Measurements from ENCODE around the gene GUCY1A1.

Gene GUCY1A1

DNA sequence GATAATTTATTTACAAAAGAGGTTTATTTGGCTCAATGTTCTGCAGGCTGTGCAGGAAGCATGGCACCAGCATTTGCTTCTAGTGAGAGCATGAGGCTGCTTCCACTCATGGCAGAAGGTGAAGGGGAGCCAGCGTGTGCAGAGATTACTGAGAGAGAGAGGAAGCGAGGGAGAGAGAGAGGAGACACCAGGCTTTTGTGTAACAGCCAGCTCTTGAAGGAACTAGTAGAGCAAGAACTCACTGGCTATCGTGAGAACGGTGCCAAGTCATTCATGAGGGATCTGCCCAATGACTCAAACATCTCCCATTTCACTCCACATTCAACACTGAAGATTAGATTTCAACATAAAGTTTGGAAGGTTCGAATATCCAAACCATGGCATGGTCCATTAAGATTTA is 12.7 kb downstream of the GUCY1A1 start:
- no peak for DNase-seq
- H3K4me3 ChIP-seq (ENCODE audit: low read length), result no peak overlapping the region

GRCh38 chr4:155681886-155682285 is 15.2 kb downstream of the GUCY1A1 start:
- DNase-seq, result no peak

More for the DNA sequence above, 12.7 kb downstream of the GUCY1A1 start:
- Histone ChIP-seq H3K27me3 (ENCODE audit: insufficient read depth, low read length, poor library complexity) (no peaks in the 10 kb centered on the region), H3K4ac (ENCODE audit: low read depth, low read length) (no peak overlapping the region), H3K4me2 (ENCODE audit: low read length) (no peak overlapping the region), H3K4me1 (ENCODE audit: control insufficient read depth, low read depth, low read length) (peaks cover 3% of the 10 kb centered on the region), H2BK120ac (ENCODE audit: low read depth, low read length) (no peak overlapping the region), H3K27ac (ENCODE audit: low read depth, low read length) (no peak overlapping the region), H3K9ac (ENCODE audit: low read length) (no peak overlapping the region), H3K18ac (ENCODE audit: low read length) (no peak overlapping the region), H2BK15ac (replicated peaks; ENCODE audit: low read depth) (no peak overlapping the region), H3K23ac (ENCODE audit: low read length) (no peak overlapping the region), H2BK5ac (ENCODE audit: low read length) (no peak overlapping the region), H3K56ac (ENCODE audit: low read length) (no peak overlapping the region), H4K8ac (ENCODE audit: low read depth, low read length) (no peak overlapping the region), H3K79me2 (ENCODE audit: control insufficient read depth, insufficient read depth, low read length) (no peaks in the 10 kb centered on the region), H2AK5ac (ENCODE audit: low read length) (no peak overlapping the region), H3K79me1 (ENCODE audit: low read length) (no peaks in the 10 kb centered on the region), H4K5ac (ENCODE audit: low read length) (no peak overlapping the region), H3K36me3 (ENCODE audit: control insufficient read depth, insufficient read depth, low read length) (no peaks in the 10 kb centered on the region)
- WGBS (ENCODE audit: extremely low coverage, insufficient coverage, low lambda C conversion rate), result no CpG with 5 or more reads among the region's 5 CpGs

DNA sequence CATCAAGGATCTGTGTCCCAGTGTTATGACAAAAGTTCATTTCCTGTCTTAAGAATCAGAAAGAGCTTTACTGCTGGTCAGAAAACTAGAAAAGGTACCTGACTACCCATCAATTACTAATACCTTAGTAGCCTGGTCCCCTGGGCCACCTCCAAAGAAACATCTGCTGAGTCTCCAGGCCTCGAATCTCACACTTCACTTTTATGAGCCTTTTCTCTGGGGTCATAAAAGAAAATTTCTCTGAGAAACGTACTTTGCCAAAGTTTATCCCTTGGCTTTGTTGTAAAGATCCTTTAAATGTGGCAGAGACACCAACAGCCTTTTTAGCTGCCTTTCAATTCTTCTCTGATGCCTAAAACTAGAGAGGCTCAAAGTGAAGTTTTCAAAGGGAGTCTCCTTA is 17.8 kb downstream of the GUCY1A1 start:
- no peak overlapping the region for H4K8ac ChIP-seq (ENCODE audit: low read depth, low read length)
- no peak overlapping the region for H3K56ac ChIP-seq (ENCODE audit: low read length)
- no peak overlapping the region for H3K18ac ChIP-seq (ENCODE audit: low read length)
- H3K79me2 ChIP-seq (ENCODE audit: control insufficient read depth, insufficient read depth, low read length), result no peaks in the 10 kb centered on the region
- no peak overlapping the region for H3K9ac ChIP-seq (ENCODE audit: low read length)
- no peak overlapping the region for H3K4me3 ChIP-seq (ENCODE audit: low read length)
- no CpG with 5 or more reads among the region's 2 CpGs for WGBS (ENCODE audit: extremely low coverage, insufficient coverage, low lambda C conversion rate)
- no peaks in the 10 kb centered on the region for H3K36me3 ChIP-seq (ENCODE audit: control insufficient read depth, insufficient read depth, low read length)
- H3K4ac ChIP-seq (ENCODE audit: low read depth, low read length), result no peak overlapping the region
- no peak overlapping the region for H2BK15ac ChIP-seq (replicated peaks; ENCODE audit: low read depth)
- no peak overlapping the region for H3K4me2 ChIP-seq (ENCODE audit: low read length)
- DNase-seq, result no peak
- H2BK5ac ChIP-seq (ENCODE audit: low read length), result no peak overlapping the region
- no peak overlapping the region for H2AK5ac ChIP-seq (ENCODE audit: low read length)
- H4K5ac ChIP-seq (ENCODE audit: low read length), result no peak overlapping the region
- H3K27me3 ChIP-seq (ENCODE audit: insufficient read depth, low read length, poor library complexity), result no peaks in the 10 kb centered on the region
- H3K23ac ChIP-seq (ENCODE audit: low read length), result no peak overlapping the region
- H3K79me1 ChIP-seq (ENCODE audit: low read length), result no peaks in the 10 kb centered on the region
- H3K4me1 ChIP-seq (ENCODE audit: control insufficient read depth, low read depth, low read length), result no peaks in the 10 kb centered on the region
- H3K27ac ChIP-seq (ENCODE audit: low read depth, low read length), result no peak overlapping the region
- H2BK120ac ChIP-seq (ENCODE audit: low read depth, low read length), result no peak overlapping the region

More at GRCh38 chr4:155681886-155682285, 15.2 kb downstream of the GUCY1A1 start:
- no peaks in the 10 kb centered on the region for H3K4me1 ChIP-seq (ENCODE audit: control insufficient read depth, low read depth, low read length)
- H3K4ac ChIP-seq (ENCODE audit: low read depth, low read length), result no peak overlapping the region
- H3K4me3 ChIP-seq (ENCODE audit: low read length), result no peak overlapping the region
- no peak overlapping the region for H4K8ac ChIP-seq (ENCODE audit: low read depth, low read length)
- no peak overlapping the region for H3K4me2 ChIP-seq (ENCODE audit: low read length)
- no peak overlapping the region for H2BK15ac ChIP-seq (replicated peaks; ENCODE audit: low read depth)
- H3K36me3 ChIP-seq (ENCODE audit: control insufficient read depth, insufficient read depth, low read length), result no peaks in the 10 kb centered on the region
- H3K23ac ChIP-seq (ENCODE audit: low read length), result no peak overlapping the region
- H2AK5ac ChIP-seq (ENCODE audit: low read length), result no peak overlapping the region
- H2BK5ac ChIP-seq (ENCODE audit: low read length), result no peak overlapping the region
- H3K56ac ChIP-seq (ENCODE audit: low read length), result no peak overlapping the region
- H3K9ac ChIP-seq (ENCODE audit: low read length), result no peak overlapping the region
- H2BK120ac ChIP-seq (ENCODE audit: low read depth, low read length), result no peak overlapping the region
- no peaks in the 10 kb centered on the region for H3K79me2 ChIP-seq (ENCODE audit: control insufficient read depth, insufficient read depth, low read length)
- no peaks in the 10 kb centered on the region for H3K79me1 ChIP-seq (ENCODE audit: low read length)
- H3K27me3 ChIP-seq (ENCODE audit: insufficient read depth, low read length, poor library complexity), result no peaks in the 10 kb centered on the region
- no peak overlapping the region for H3K27ac ChIP-seq (ENCODE audit: low read depth, low read length)
- no peak overlapping the region for H3K18ac ChIP-seq (ENCODE audit: low read length)
- no peak overlapping the region for H4K5ac ChIP-seq (ENCODE audit: low read length)
- WGBS (ENCODE audit: extremely low coverage, insufficient coverage, low lambda C conversion rate), result no CpG with 5 or more reads among the region's 3 CpGs

GRCh38 chr4:155684892-155685541 is 18.4 kb downstream of the GUCY1A1 start:
- Histone ChIP-seq H3K4ac (ENCODE audit: low read depth, low read length) (no peak overlapping the region), H3K56ac (ENCODE audit: low read length) (no peak overlapping the region), H4K8ac (ENCODE audit: low read depth, low read length) (no peak overlapping the region), H3K27ac (ENCODE audit: low read depth, low read length) (no peak overlapping the region), H3K79me2 (ENCODE audit: control insufficient read depth, insufficient read depth, low read length) (no peaks in the 10 kb centered on the region), H2AK5ac (ENCODE audit: low read length) (no peak overlapping the region), H2BK120ac (ENCODE audit: low read depth, low read length) (no peak overlapping the region), H3K23ac (ENCODE audit: low read length) (no peak overlapping the region), H3K18ac (ENCODE audit: low read length) (no peak overlapping the region), H4K5ac (ENCODE audit: low read length) (no peak overlapping the region), H3K36me3 (ENCODE audit: control insufficient read depth, insufficient read depth, low read length) (no peaks in the 10 kb centered on the region), H3K27me3 (ENCODE audit: insufficient read depth, low read length, poor library complexity) (no peaks in the 10 kb centered on the region), H3K4me1 (ENCODE audit: control insufficient read depth, low read depth, low read length) (no peaks in the 10 kb centered on the region), H3K4me2 (ENCODE audit: low read length) (no peak overlapping the region), H2BK5ac (ENCODE audit: low read length) (no peak overlapping the region), H3K9ac (ENCODE audit: low read length) (no peak overlapping the region), H3K4me3 (ENCODE audit: low read length) (no peak overlapping the region), H2BK15ac (replicated peaks; ENCODE audit: low read depth) (no peak overlapping the region), H3K79me1 (ENCODE audit: low read length) (no peaks in the 10 kb centered on the region)
- no peak for DNase-seq
- no CpG with 5 or more reads among the region's 1 CpG for WGBS (ENCODE audit: extremely low coverage, insufficient coverage, low lambda C conversion rate)

- Histone ChIP-seq H4K5ac (ENCODE audit: low read length) (no peak overlapping the region), H3K23ac (ENCODE audit: low read length) (no peak overlapping the region), H3K27ac (ENCODE audit: low read depth, low read length) (no peak overlapping the region), H3K79me2 (ENCODE audit: control insufficient read depth, insufficient read depth, low read length) (no peaks in the 10 kb centered on the region), H3K56ac (ENCODE audit: low read length) (no peak overlapping the region), H3K36me3 (ENCODE audit: control insufficient read depth, insufficient read depth, low read length) (no peaks in the 10 kb centered on the region), H3K4me3 (ENCODE audit: low read length) (no peak overlapping the region), H3K9ac (ENCODE audit: low read length) (no peak overlapping the region), H4K8ac (ENCODE audit: low read depth, low read length) (no peak overlapping the region), H2BK15ac (replicated peaks; ENCODE audit: low read depth) (no peak overlapping the region), H3K4ac (ENCODE audit: low read depth, low read length) (no peak overlapping the region), H2BK5ac (ENCODE audit: low read length) (no peak overlapping the region), H3K18ac (ENCODE audit: low read length) (no peak overlapping the region), H3K4me1 (ENCODE audit: control insufficient read depth, low read depth, low read length) (no peaks in the 10 kb centered on the region), H3K4me2 (ENCODE audit: low read length) (no peak overlapping the region), H3K79me1 (ENCODE audit: low read length) (no peaks in the 10 kb centered on the region), H2BK120ac (ENCODE audit: low read depth, low read length) (no peak overlapping the region), H3K27me3 (ENCODE audit: insufficient read depth, low read length, poor library complexity) (no peaks in the 10 kb centered on the region), H2AK5ac (ENCODE audit: low read length) (no peak overlapping the region)
- DNase-seq, result no peak
- no CpG with 5 or more reads among the region's 6 CpGs for WGBS (ENCODE audit: extremely low coverage, insufficient coverage, low lambda C conversion rate)
Measured at GRCh38 chr4:155687380-155687982, 20.8 kb downstream of the GUCY1A1 start.

DNA sequence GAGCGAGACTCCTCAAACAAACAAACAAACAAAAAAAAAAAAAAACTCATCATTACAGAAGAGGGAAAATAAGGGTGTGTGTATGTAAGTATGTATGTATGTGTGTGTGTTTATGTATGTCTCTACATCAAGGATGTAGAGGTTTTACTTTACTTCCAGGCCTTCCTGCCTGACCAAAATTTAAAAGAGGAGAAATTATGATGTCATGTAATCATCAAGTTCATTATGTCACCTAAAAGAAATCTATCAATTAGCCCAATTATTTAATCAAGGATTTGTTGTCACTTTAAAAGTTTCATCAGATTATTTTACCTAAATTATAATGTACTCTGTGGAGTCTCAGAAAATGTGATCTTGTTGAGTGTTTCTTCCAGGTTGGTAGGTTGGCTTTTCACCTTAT is 21.6 kb downstream of the GUCY1A1 start:
- H3K56ac ChIP-seq (ENCODE audit: low read length), result no peak overlapping the region
- H3K4me3 ChIP-seq (ENCODE audit: low read length), result no peak overlapping the region
- H3K27me3 ChIP-seq (ENCODE audit: insufficient read depth, low read length, poor library complexity), result no peaks in the 10 kb centered on the region
- H3K4me2 ChIP-seq (ENCODE audit: low read length), result no peak overlapping the region
- H4K8ac ChIP-seq (ENCODE audit: low read depth, low read length), result no peak overlapping the region
- no peak overlapping the region for H2AK5ac ChIP-seq (ENCODE audit: low read length)
- H3K23ac ChIP-seq (ENCODE audit: low read length), result no peak overlapping the region
- no peak overlapping the region for H3K27ac ChIP-seq (ENCODE audit: low read depth, low read length)
- H3K79me2 ChIP-seq (ENCODE audit: control insufficient read depth, insufficient read depth, low read length), result no peaks in the 10 kb centered on the region
- no peaks in the 10 kb centered on the region for H3K4me1 ChIP-seq (ENCODE audit: control insufficient read depth, low read depth, low read length)
- H2BK5ac ChIP-seq (ENCODE audit: low read length), result no peak overlapping the region
- WGBS (ENCODE audit: extremely low coverage, insufficient coverage, low lambda C conversion rate), result no CpG with 5 or more reads among the region's 1 CpG
- H2BK15ac ChIP-seq (replicated peaks; ENCODE audit: low read depth), result no peak overlapping the region
- no peak overlapping the region for H2BK120ac ChIP-seq (ENCODE audit: low read depth, low read length)
- no peak overlapping the region for H3K4ac ChIP-seq (ENCODE audit: low read depth, low read length)
- H4K5ac ChIP-seq (ENCODE audit: low read length), result no peak overlapping the region
- no peak for DNase-seq
- H3K18ac ChIP-seq (ENCODE audit: low read length), result no peak overlapping the region
- H3K9ac ChIP-seq (ENCODE audit: low read length), result no peak overlapping the region
- H3K79me1 ChIP-seq (ENCODE audit: low read length), result no peaks in the 10 kb centered on the region
- no peaks in the 10 kb centered on the region for H3K36me3 ChIP-seq (ENCODE audit: control insufficient read depth, insufficient read depth, low read length)
